ENCODE measurements around the gene RAB10.
"Not testable (repeated sequence)": the region's sequence is repeated elsewhere in the genome, so short reads cannot be mapped to it uniquely, and the experiment has no call there.

RAB10 gene

DNA sequence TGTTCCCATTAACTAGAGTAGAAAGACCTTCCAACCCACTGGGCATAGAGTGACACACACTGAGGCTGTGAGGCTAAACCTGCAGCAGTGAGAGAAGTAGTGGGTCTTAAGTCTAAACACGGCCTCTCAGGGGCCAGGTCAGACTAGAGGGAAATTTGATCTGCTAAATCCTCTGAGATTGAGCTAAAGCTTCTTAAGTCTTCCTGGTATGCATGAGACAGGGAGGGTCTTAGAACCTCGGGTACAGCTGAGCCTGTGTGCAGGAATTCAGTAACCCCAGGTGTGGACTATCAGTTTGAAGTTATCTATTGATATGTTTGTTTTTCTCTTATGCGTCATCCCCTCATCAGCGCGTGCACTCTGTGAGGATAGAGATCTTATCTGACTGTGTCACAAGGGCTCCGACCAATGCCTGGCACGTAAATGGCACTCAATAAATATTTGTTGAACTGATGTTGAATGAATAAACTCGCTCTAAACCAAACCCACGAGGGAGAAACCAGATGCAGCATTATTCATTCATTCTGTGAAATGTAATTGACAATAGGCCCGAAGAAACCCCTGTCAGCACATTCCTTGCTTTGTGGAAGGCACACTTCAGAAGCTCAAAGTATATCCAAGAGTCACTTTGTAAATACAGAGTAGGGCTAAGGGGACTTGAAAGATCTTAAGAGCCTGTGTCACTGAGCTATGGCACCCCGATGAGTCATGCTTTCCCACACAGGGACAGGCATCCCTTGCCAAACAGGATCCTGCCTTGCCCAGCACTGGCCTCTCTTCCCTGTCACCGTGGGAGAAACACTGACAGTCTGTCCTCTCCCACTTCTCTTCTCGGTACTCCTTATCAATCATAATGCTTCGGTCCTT lies 21.7 kb upstream of the RAB10 start:
- peak; percentile 70 for DNase-seq (ENCODE audit: low read depth)
- H3K4me3 ChIP-seq (ENCODE audit: low read depth, low read length): no peak overlapping the region

DNA sequence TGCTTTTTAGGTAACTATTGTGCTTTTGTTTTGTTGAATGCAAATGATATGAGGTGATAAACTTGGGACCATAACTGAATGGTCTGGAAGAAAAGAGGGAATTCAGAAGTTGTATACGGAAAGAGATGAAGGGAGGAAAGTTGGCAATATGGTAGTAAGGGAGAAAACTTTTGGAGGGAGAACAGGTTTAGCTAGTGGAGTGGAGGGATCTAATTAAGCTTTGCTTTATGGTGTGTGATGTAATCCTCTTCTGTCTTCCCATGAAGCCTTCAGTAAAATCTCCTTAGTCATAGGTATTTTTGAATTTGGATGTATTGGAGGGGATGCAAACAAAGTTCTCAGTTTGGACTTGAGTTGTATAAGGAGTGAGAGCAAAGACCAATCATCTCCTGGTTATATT lies 20.2 kb upstream of the RAB10 start:
- no peak overlapping the region for H3K4me3 ChIP-seq (ENCODE audit: low read depth, low read length)
- no peak for DNase-seq (ENCODE audit: low read depth)
- TF ChIP-seq, protein P1, sequence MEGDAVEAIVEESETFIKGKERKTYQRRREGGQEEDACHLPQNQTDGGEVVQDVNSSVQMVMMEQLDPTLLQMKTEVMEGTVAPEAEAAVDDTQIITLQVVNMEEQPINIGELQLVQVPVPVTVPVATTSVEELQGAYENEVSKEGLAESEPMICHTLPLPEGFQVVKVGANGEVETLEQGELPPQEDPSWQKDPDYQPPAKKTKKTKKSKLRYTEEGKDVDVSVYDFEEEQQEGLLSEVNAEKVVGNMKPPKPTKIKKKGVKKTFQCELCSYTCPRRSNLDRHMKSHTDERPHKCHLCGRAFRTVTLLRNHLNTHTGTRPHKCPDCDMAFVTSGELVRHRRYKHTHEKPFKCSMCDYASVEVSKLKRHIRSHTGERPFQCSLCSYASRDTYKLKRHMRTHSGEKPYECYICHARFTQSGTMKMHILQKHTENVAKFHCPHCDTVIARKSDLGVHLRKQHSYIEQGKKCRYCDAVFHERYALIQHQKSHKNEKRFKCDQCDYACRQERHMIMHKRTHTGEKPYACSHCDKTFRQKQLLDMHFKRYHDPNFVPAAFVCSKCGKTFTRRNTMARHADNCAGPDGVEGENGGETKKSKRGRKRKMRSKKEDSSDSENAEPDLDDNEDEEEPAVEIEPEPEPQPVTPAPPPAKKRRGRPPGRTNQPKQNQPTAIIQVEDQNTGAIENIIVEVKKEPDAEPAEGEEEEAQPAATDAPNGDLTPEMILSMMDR (IDR thresholded peaks at IDR 0.05; ENCODE audit: low read depth, low read length): no peak
- TF ChIP-seq, protein P2, sequence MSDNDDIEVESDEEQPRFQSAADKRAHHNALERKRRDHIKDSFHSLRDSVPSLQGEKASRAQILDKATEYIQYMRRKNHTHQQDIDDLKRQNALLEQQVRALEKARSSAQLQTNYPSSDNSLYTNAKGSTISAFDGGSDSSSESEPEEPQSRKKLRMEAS (IDR thresholded peaks at IDR 0.05; ENCODE audit: low read depth, low read length): no peak
- TF ChIP-seq MYC (IDR thresholded peaks at IDR 0.05; ENCODE audit: low read depth, low read length): no peak
- TF ChIP-seq POLR2A (IDR thresholded peaks at IDR 0.05; ENCODE audit: extremely low read depth, insufficient read length): no peak

More for the DNA sequence above, 21.7 kb upstream of the RAB10 start:
- TF ChIP-seq, protein P1 (IDR thresholded peaks at IDR 0.05; ENCODE audit: low read depth, low read length): no peak
- TF ChIP-seq POLR2A (IDR thresholded peaks at IDR 0.05; ENCODE audit: extremely low read depth, insufficient read length): no peak
- no peak for TF ChIP-seq MYC (IDR thresholded peaks at IDR 0.05; ENCODE audit: low read depth, low read length)
- TF ChIP-seq, protein P2 (IDR thresholded peaks at IDR 0.05; ENCODE audit: low read depth, low read length): no peak

DNA sequence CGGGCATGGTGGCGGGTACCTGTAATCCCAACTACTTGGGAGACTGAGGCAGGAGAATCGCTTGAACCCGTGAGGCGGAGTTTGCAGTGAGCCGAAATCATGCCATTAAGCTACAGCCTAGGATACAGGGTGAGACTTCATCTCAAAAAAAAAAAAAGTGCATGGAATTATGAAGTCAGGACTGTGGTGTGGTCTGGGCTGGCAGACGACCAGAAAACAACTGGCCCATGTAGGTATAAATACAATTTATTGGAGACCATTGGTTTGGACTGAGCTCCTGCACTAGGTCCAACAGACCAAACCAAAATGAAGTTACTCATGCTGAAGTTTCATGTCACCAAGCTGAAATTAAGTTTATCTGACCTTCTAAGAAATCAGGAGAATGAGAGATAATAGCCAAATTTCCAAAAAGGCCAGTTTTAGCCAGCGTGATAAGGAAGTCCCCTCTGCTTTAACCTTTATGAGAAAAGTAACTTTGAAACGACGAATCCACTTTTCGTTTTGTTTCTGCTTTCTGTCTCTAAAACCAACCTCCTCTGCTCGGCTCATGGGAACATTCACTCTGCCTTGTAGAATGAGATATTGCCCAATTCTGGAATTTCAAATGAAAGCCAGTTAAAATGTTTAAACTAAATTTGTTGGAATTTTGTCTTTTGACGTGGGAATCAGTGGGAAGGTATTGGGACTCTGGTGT lies 17.7 kb upstream of the RAB10 start:
- H3K4me3 ChIP-seq (ENCODE audit: low read depth, low read length): no peak overlapping the region
- TF ChIP-seq POLR2A (IDR thresholded peaks at IDR 0.05; ENCODE audit: extremely low read depth, insufficient read length) (no peak), MYC (IDR thresholded peaks at IDR 0.05; ENCODE audit: low read depth, low read length) (no peak)
- TF ChIP-seq, protein P1 (IDR thresholded peaks at IDR 0.05; ENCODE audit: low read depth, low read length): no peak
- TF ChIP-seq, protein P2 (IDR thresholded peaks at IDR 0.05; ENCODE audit: low read depth, low read length): no peak

DNA sequence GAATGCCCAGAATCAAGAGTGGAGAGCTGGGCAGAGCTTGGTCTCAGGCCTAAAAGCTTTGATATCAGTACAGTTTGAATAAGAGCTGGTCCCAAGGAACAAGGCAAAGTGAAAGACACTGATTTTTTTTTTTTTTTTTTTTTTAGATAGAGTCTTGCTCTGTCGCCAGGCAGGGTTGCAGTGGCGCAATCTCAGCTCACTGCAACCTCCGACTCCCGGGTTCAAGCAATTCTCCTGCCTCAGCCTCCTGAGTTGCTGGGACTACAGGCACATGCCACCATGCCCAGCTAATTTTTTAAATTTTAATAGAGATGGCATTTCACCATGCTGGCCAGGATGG lies 17.2 kb upstream of the RAB10 start:
- not testable (repeated sequence) for DNase-seq (ENCODE audit: low read depth); H3K4me3 ChIP-seq (ENCODE audit: low read depth, low read length)

More for the DNA sequence above, 17.7 kb upstream of the RAB10 start:
- DNase-seq (ENCODE audit: low read depth): no peak

DNA sequence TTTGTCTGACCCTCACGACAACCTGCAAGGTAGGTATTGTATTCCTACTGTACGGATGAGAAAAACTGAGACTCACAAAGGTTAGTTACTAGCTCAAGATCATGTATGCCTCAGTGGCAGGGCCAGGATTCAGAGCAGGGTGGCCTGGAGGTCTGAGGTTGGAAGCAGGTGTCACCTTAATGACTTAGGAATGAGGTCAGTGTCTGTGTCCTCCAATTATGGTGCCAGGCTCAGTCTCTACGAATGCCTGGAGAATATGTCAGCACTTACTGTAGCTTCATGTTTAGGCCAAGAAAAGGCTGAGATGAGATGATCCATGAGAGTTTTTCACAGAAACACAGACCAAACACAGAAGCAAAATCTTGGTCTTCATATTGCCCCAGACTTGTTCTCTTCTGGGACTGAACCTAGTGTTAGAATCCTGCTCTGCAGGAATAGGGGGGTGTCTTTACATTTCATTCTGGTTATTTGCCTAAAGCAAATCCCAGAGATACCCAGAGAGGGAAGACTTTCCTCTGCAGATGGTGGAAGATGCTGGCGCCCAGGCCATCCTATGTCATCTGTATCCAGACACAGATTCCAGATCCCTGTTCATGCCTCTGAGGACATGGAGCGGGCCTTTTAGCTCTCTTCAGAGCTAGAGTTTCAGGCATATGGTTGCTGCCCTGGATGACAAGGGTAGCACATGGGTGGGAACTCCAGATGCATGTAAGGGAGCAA lies 16.3 kb upstream of the RAB10 start:
- no peak for DNase-seq (ENCODE audit: low read depth)
- H3K4me3 ChIP-seq (ENCODE audit: low read depth, low read length): no peak overlapping the region
- TF ChIP-seq MYC (IDR thresholded peaks at IDR 0.05; ENCODE audit: low read depth, low read length) (no peak), POLR2A (IDR thresholded peaks at IDR 0.05; ENCODE audit: extremely low read depth, insufficient read length) (no peak)
- TF ChIP-seq, protein P2 (IDR thresholded peaks at IDR 0.05; ENCODE audit: low read depth, low read length): no peak
- TF ChIP-seq, protein P1 (IDR thresholded peaks at IDR 0.05; ENCODE audit: low read depth, low read length): no peak

All from NB4 (cell line).